H1 (cell line): ENCODE measurements around the gene RLN1. TPM values are rescaled to one million over a fixed set of nuclear protein-coding genes. Genes with fewer than 3 reads are reported as not detected.
A peak's percentile ranks its signal among the peaks of the same experiment; 100 is the strongest.
"Not testable (repeated sequence)": the region's sequence is repeated elsewhere in the genome, so short reads cannot be mapped to it uniquely, and the experiment has no call there.

Source experiments
- CTCF ChIA-PET: fragments of 300-600 bp; sonication (Branson Sonifier 250); formaldehyde crosslinking; loops from one replicate; lab custom pipeline; 2021; ENCODE audit not compliant: partially characterized antibody; lab: Charles Lee
- POLR2A ChIA-PET: fragments of 300-600 bp; sonication (Branson Sonifier 250); formaldehyde crosslinking; loops from one replicate; lab custom pipeline; 2021; ENCODE audit warnings: inconsistent platforms; ENCODE audit not compliant: partially characterized antibody; lab: Charles Lee
- DNase-seq, 2 experiments: peaks; one replicate each; pipeline versions ENCODE4 v3.0.0 to v3.0.0-alpha.2; 2010 to 2022; ENCODE audit warnings: low spot score in 2 of 2, low read depth in 1 of 2, mixed read lengths in 1 of 2
- FAIRE-seq: peaks from 2 replicates; lab custom pipeline; 2011; peaks lifted over from hg19 to GRCh38; lab: Jason Lieb, UNC
- H2AFZ ChIP-seq: 2 replicates; pipeline ENCODE4 v1.8.1; 2012; ENCODE audit warnings: low read length, inconsistent platforms
- H2AK5ac ChIP-seq: 2 replicates; pipeline ENCODE4 v1.6.1; 2013; ENCODE audit warnings: low read depth, low read length
- H2BK120ac ChIP-seq: replicated peaks from 2 replicates; pipeline ENCODE3; 2013; ENCODE audit warnings: low read depth, low read length, inconsistent platforms
- H2BK12ac ChIP-seq: 2 replicates; pipeline ENCODE4 v1.6.1; 2013; ENCODE audit warnings: low read depth, low read length
- H2BK15ac ChIP-seq: 2 replicates; pipeline ENCODE4 v1.6.1; 2013; ENCODE audit warnings: low read length
- H2BK20ac ChIP-seq: 2 replicates; pipeline ENCODE4 v1.6.1; 2013; ENCODE audit warnings: low read length
- H2BK5ac ChIP-seq: 2 replicates; pipeline ENCODE4 v1.6.1; 2013; ENCODE audit warnings: low read depth, low read length
- H3K14ac ChIP-seq: 2 replicates; pipeline ENCODE4 v1.6.1; 2013; ENCODE audit warnings: inconsistent platforms; ENCODE audit not compliant: insufficient read length
- H3K18ac ChIP-seq: 2 replicates; pipeline ENCODE4 v1.6.1; 2013; ENCODE audit warnings: low read length; ENCODE audit errors: extremely low read depth
- H3K23ac ChIP-seq: 2 replicates; pipeline ENCODE4 v1.6.1; 2013; ENCODE audit warnings: inconsistent platforms; ENCODE audit not compliant: insufficient read length
- H3K23me2 ChIP-seq: 2 replicates; pipeline ENCODE4 v1.6.1; 2013; ENCODE audit warnings: low read depth, low read length
- H3K27ac ChIP-seq: 2 replicates; pipeline ENCODE4 v1.6.1; 2011; ENCODE audit warnings: low read depth, low read length, inconsistent platforms
- H3K27me3 ChIP-seq, 4 experiments: replicated peaks in 1 of 4; 1 replicate in 1 of 4; 2 replicates in 3 of 4; pipeline versions ENCODE4 v1.6.1 to v1.8.1; 2011 to 2013; ENCODE audit warnings: low read length in 3 of 4, mild to moderate bottlenecking in 3 of 4, inconsistent platforms in 2 of 4, mixed read lengths in 2 of 4, moderate library complexity in 1 of 4; ENCODE audit not compliant: control insufficient read depth in 3 of 4, insufficient read depth in 3 of 4; ENCODE audit errors: extremely low read depth in 1 of 4
- H3K36me3 ChIP-seq, 4 experiments: 2 replicates each; pipeline versions ENCODE4 v1.6.1 to v1.8.1; 2011 to 2013; ENCODE audit warnings: mild to moderate bottlenecking in 4 of 4, low read length in 3 of 4, moderate library complexity in 2 of 4, control low read depth in 1 of 4, inconsistent platforms in 1 of 4; ENCODE audit not compliant: insufficient read depth in 4 of 4, control insufficient read depth in 2 of 4
- H3K4ac ChIP-seq: replicated peaks from 2 replicates; pipeline ENCODE3; 2013; ENCODE audit warnings: low read length, low read depth, mixed read lengths, inconsistent platforms; ENCODE audit not compliant: insufficient read length
- H3K4me1 ChIP-seq, 4 experiments: replicated peaks in 1 of 4; 1 replicate in 1 of 4; 2 replicates in 3 of 4; pipeline versions ENCODE4 v1.6.1 to v1.8.1; 2011 to 2013; ENCODE audit warnings: low read length in 3 of 4, inconsistent platforms in 2 of 4, mixed read lengths in 1 of 4; ENCODE audit not compliant: insufficient read depth in 4 of 4, control insufficient read depth in 3 of 4
- H3K4me2 ChIP-seq, 2 experiments: 2 replicates each; pipeline versions ENCODE4 v1.6.1 to v1.8.1; 2011 to 2013; ENCODE audit warnings: low read depth in 2 of 2, low read length in 2 of 2, control low read depth in 1 of 2, inconsistent platforms in 1 of 2, mild to moderate bottlenecking in 1 of 2; ENCODE audit not compliant: insufficient read depth in 1 of 2
- H3K4me3 ChIP-seq, 4 experiments: fragments of 200-600, 300-600 bp in 1 of 4; sonication (generic), shearing (Covaris generic), sonication (Bioruptor Twin) in 1 of 4; 2 replicates each; pipeline versions ENCODE4 v1.5.1 to v1.8.1; 2011 to 2016; ENCODE audit warnings: low read length in 4 of 4, low read depth in 3 of 4, control low read depth in 2 of 4, inconsistent platforms in 2 of 4, mild to moderate bottlenecking in 2 of 4, mixed read lengths in 1 of 4, moderate library complexity in 1 of 4; ENCODE audit not compliant: insufficient read depth in 2 of 4; ENCODE audit errors: extremely low read depth in 1 of 4
- H3K56ac ChIP-seq: replicated peaks from 2 replicates; pipeline ENCODE3; 2013; ENCODE audit warnings: low read depth, mild to moderate bottlenecking, mixed read lengths, low read length, inconsistent platforms; ENCODE audit not compliant: insufficient read length
- H3K79me1 ChIP-seq: 2 replicates; pipeline ENCODE4 v1.6.1; 2013; ENCODE audit warnings: low read depth, low read length, control low read depth
- H3K79me2 ChIP-seq, 2 experiments: 2 replicates each; pipeline versions ENCODE4 v1.6.1 to v1.8.1; 2012 to 2013; ENCODE audit warnings: low read length in 2 of 2, mild to moderate bottlenecking in 2 of 2, inconsistent platforms in 1 of 2; ENCODE audit not compliant: insufficient read depth in 2 of 2, control insufficient read depth in 1 of 2
- H3K9ac ChIP-seq, 4 experiments: replicated peaks in 1 of 4; 1 replicate in 1 of 4; 2 replicates in 3 of 4; pipeline versions ENCODE4 v1.6.1 to v1.8.1; 2011 to 2013; ENCODE audit warnings: low read depth in 3 of 4, low read length in 3 of 4, control low read depth in 2 of 4, mild to moderate bottlenecking in 2 of 4, moderate library complexity in 2 of 4, inconsistent platforms in 1 of 4; ENCODE audit errors: extremely low read depth in 1 of 4
- H3K9me3 ChIP-seq, 2 experiments: 2 replicates each; pipeline versions ENCODE4 v1.6.1 to v1.8.1; 2012 to 2013; ENCODE audit warnings: mild to moderate bottlenecking in 2 of 2, moderate library complexity in 2 of 2, control low read depth in 1 of 2, inconsistent platforms in 1 of 2, low read depth in 1 of 2, low read length in 1 of 2, mixed read lengths in 1 of 2; ENCODE audit not compliant: insufficient read depth in 2 of 2
- H4K20me1 ChIP-seq, 2 experiments: replicated peaks in 1 of 2; 2 replicates each; pipeline versions ENCODE3 to v1.8.1; 2011 to 2013; ENCODE audit warnings: inconsistent platforms in 2 of 2, low read length in 2 of 2, mild to moderate bottlenecking in 1 of 2; ENCODE audit not compliant: insufficient read depth in 2 of 2, control insufficient read depth in 1 of 2
- H4K5ac ChIP-seq: 2 replicates; pipeline ENCODE4 v1.6.1; 2013; ENCODE audit warnings: low read length, low read depth, mixed read lengths, inconsistent platforms; ENCODE audit not compliant: insufficient read length
- H4K8ac ChIP-seq: 2 replicates; pipeline ENCODE4 v1.8.0; 2013; ENCODE audit warnings: mild to moderate bottlenecking, moderate library complexity, low read length, inconsistent platforms; ENCODE audit not compliant: insufficient read depth; ENCODE audit errors: extremely low read depth
- H4K91ac ChIP-seq: replicated peaks from 2 replicates; pipeline ENCODE3; 2013; ENCODE audit warnings: low read length, mixed read lengths, inconsistent platforms; ENCODE audit not compliant: insufficient read length
- WGBS, 2 experiments: shearing (Covaris generic) in 1 of 2; methylation state at CpG; one replicate each; pipeline versions ENCODE4 v1.1.6 to v1.1.7; 2013 to 2015; ENCODE audit warnings: low lambda C conversion rate in 2 of 2, mixed read lengths in 2 of 2, inconsistent platforms in 1 of 2, low coverage in 1 of 2, missing lambda C conversion rate in 1 of 2; ENCODE audit not compliant: insufficient replicate concordance in 2 of 2, insufficient coverage in 1 of 2, insufficient read length in 1 of 2; ENCODE audit errors: extremely low coverage in 1 of 2, missing lambda C conversion rate in 1 of 2; 5-methylcytosine and 5-hydroxymethylcytosine counted together
- long read RNA-seq, 2 experiments: library from RNA in 1 of 2; library from capped mRNA in 1 of 2; stranded (forward); transcript quantifications; one replicate each; pipeline ENCODE4 v2.0.0, GENCODE V29; 2021; ENCODE audit warnings: inconsistent platforms in 1 of 2
- polyA minus RNA-seq, 3 experiments: library from RNA; depleted of rRNA, polyadenylated mRNA; stranded (reverse); fragments of >200 nt; gene quantifications; 1 replicate in 2 of 3; 2 replicates in 1 of 3; pipeline ENCODE4 v1.2.3, GENCODE V29; 2011
- polyA plus RNA-seq, 7 experiments: library from polyadenylated mRNA; depleted of rRNA in 3 of 7; stranded (reverse) in 5 of 7; unstranded in 2 of 7; fragments of >200 nt in 5 of 7; fragments of 200-250 nt in 2 of 7; gene quantifications; 1 replicate in 5 of 7; 2 replicates in 1 of 7; 4 replicates in 1 of 7; pipeline versions ENCODE4 v1.2.1 to v1.2.3, GENCODE V29; 2011 to 2013; ENCODE audit warnings: missing spikeins in 2 of 7, mixed read lengths in 2 of 7
- total RNA-seq: library from RNA; stranded (reverse); fragmentation: NEBNext Ultra II Directional; extraction: Animal tissue kit (Norgen Biotek cat#: 25700); gene quantifications from 2 replicates; pipeline ENCODE4 v1.2.1, GENCODE V29; 2021

The RLN1 gene, protein sequence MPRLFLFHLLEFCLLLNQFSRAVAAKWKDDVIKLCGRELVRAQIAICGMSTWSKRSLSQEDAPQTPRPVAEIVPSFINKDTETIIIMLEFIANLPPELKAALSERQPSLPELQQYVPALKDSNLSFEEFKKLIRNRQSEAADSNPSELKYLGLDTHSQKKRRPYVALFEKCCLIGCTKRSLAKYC
- total RNA-seq, result 0.80 and 1.3 TPM in 2 replicates
- 0.30 and 0.51 TPM in 2 replicates for polyA plus RNA-seq (2011; rRNA removed)
- 0.79 TPM for polyA plus RNA-seq (2011; cell fraction: cytosol; rRNA removed)
- polyA plus RNA-seq (2011; cell fraction: nucleus; rRNA removed), result 0.39 TPM
- polyA plus RNA-seq (2012, experiment 1 of 2), result 0.75 to 1.3 TPM (median 0.98 TPM) in 4 replicates
- polyA plus RNA-seq (2012, experiment 2 of 2), result not detected
- 0.99 TPM for polyA plus RNA-seq (2013, experiment 1 of 2)
- polyA plus RNA-seq (2013, experiment 2 of 2), result 0.52 TPM
- polyA minus RNA-seq (2011; rRNA and poly(A)+ RNA removed), result 0.25 and 0.83 TPM in 2 replicates
- polyA minus RNA-seq (2011; cell fraction: cytosol; rRNA and poly(A)+ RNA removed), result not detected
- polyA minus RNA-seq (2011; cell fraction: nucleus; rRNA and poly(A)+ RNA removed), result 2.2 TPM
- long read RNA-seq, experiment 1, partial matches to known transcripts, result 0 of 1 reads
- long read RNA-seq, experiment 1, other reads (novel, unspliced or antisense), result 1 of 1 reads
- long read RNA-seq, experiment 2, partial matches to known transcripts, result 0 of 2 reads
- long read RNA-seq, experiment 2, other reads (novel, unspliced or antisense), result 2 of 2 reads

DNA sequence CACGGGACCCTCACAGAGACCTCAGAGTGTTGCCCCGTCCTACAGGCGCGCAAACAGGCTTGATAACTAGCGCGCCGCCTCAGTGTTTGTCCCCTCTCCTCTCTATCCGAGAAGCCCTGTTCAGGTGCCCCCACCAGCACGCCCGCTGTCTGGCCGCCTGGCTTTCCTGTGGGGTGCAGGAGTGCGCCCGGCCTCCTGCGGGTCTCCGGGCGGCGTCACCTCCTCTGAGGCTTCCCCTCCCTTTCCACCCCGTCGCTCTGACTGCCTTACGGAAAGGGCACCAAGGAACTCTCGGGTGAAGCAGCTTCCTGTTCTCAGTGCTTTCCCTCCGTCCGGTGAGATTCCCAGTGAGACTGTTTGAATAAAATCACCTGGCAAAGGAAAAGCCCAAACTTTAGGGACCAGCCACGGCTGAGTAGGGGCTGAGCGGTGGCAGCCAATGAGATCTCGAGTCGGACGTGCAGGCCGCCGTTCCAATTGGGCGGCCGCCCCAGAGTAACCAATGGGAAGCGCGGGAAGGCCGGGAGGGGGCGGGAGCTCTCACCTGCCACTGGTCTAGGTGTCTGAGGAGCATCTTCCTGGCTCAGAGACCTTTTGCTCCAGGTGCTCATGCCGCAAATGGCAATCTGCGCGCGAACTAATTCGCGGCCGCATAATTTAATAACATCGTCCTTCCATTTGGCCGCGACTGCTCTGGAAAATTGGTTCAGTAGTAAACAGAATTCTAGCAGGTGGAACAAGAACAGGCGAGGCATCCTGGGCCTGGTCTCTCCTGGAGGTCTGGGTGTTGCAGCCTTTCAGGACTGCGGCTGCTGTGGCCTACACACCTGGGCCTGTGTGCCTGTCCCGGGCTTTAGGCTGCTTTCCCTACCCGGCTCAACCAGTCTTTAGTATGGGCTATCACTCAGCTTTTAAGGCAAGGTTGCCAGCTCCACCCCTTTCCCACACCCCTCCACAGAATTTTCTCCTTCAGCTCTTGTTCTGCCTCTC lies at the start of gene RLN1:
Gene RLN1, minus strand, starts transcription at position 885 of the 990 bp plus-strand sequence. Its CDS starts 130 bp downstream, at position 755.
- not testable (repeated sequence) for H2BK20ac ChIP-seq, H2BK15ac ChIP-seq, H4K8ac ChIP-seq, H4K91ac ChIP-seq, H3K23ac ChIP-seq, H3K9ac ChIP-seq, H3K9me3 ChIP-seq, H3K36me3 ChIP-seq, H3K14ac ChIP-seq, H4K20me1 ChIP-seq, H4K5ac ChIP-seq, H3K18ac ChIP-seq, H3K27ac ChIP-seq, H3K27me3 ChIP-seq, H3K79me2 ChIP-seq, H3K23me2 ChIP-seq, H2BK12ac ChIP-seq, H3K4me1 ChIP-seq, H3K4ac ChIP-seq, H3K56ac ChIP-seq, H2BK5ac ChIP-seq, H2AK5ac ChIP-seq, H3K79me1 ChIP-seq, H2BK120ac ChIP-seq
- Histone ChIP-seq H2AFZ (peak within 1 kb of the TSS; percentile 92), H3K4me2 (peak within 1 kb of the TSS; percentile 10 to 60; a peak in 3 of 4 replicates), H3K4me3 (peak within 1 kb of the TSS in 2 of 4 experiments; percentile 16 to 50; a peak in 3 of 8 replicates)
- ChIA-PET POLR2A (interaction anchor here (1.2 kb wide), 1 partner anchor 13 kb away, joined by 3 read pairs; no protein-coding TSS in a partner anchor), CTCF (interaction anchor here (0.7 to 0.9 kb wide), 2 partner anchors 11 to 12 kb away, joined by 3 read pairs; no protein-coding TSS in a partner anchor)
- peak; percentile 100 for FAIRE-seq
- peak in 1 of 2 experiments; percentile 62 for DNase-seq
- WGBS, 2 experiments, result 12% methylated on average over 14 of the region's 50 CpGs; no CpG with 5 or more reads in 1 of the 2 experiments
